ENCODE measurements around the gene TBPL2. TPM values are rescaled to one million over a fixed set of nuclear protein-coding genes. Genes with fewer than 3 reads are reported as not detected.
"Not testable (repeated sequence)": the region's sequence is repeated elsewhere in the genome, so short reads cannot be mapped to it uniquely, and the experiment has no call there.

Gene TBPL2
- polyA plus RNA-seq, 3 donors: 0.12 to 0.21 (median 0.14) TPM

DNA sequence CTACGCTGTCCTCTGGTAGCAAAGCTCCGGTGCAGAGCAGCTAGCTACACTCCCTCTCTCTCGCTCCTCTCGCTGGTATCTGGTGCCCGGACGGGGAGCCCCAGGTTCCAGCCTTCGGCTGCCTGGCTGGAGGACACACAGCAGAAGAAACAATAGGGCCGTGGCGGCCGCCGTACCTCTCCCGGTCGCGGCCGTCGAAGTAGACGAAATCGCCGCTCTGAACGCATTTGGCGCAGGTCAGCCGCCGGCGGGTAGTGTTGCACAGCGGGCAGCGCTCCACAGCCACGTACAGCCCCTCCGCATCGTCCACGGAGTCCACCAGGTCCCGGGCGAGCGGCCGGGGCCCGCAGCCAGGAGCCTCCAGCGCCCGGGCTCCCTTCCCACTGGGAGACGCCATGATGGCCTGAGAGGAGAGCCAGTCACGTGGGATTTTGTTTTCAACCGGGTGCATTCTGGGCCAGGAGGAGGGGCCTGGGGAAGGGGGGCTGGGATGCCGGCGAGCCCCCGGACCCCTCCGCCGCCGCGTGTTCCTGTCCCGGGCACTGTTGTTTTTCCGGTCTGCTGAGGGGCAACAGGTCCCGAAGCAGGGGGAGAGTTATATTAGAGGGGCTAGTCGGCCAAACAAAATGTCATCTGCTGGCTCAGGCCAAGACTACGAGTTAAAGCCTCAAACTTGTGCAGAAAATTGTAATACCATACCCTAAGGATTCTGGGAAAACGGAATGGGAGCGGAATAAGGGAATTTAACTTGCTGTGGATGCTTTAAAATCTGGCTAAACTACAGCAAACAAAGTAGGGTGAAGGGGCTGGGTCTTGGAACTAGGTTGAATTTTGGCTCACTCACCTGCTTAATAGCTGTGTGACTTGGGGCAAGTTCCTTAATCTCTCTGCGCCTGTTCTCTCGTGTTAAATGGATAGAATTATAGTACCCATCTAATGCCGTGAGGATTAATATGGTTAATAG is 28.7 kb downstream of the TBPL2 start, which contains the start of gene ATG14:
Gene ATG14, minus strand, starts transcription at position 405 of the 964 bp plus-strand sequence. Its CDS starts 8 bp downstream, at position 397.
- peak; percentile 71 to 83 (median 72) for DNase-seq (ENCODE audit: low read depth in 3 of 3, low spot score in 2 of 3)

DNA sequence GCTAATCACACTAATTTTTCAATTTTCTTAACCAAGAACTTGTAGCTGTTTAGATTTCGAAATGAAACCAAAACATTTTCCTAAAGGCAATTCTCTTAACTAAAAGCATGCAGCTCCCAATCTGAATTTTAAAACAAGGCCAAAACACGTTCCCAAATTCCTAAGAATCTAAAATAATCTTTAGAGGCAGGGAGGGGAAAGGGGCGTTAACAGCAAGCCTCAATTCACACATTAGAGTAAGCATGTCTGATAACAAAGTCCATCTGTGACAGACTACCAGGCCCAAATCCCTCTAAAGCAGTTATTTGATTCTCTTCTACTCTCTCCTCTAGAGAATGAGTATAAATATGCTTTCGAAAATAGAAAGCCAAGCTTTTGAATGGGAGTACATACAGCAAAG is 29.5 kb downstream of the TBPL2 start:
- no peak for DNase-seq (ENCODE audit: low read depth in 3 of 3, low spot score in 2 of 3)

DNA sequence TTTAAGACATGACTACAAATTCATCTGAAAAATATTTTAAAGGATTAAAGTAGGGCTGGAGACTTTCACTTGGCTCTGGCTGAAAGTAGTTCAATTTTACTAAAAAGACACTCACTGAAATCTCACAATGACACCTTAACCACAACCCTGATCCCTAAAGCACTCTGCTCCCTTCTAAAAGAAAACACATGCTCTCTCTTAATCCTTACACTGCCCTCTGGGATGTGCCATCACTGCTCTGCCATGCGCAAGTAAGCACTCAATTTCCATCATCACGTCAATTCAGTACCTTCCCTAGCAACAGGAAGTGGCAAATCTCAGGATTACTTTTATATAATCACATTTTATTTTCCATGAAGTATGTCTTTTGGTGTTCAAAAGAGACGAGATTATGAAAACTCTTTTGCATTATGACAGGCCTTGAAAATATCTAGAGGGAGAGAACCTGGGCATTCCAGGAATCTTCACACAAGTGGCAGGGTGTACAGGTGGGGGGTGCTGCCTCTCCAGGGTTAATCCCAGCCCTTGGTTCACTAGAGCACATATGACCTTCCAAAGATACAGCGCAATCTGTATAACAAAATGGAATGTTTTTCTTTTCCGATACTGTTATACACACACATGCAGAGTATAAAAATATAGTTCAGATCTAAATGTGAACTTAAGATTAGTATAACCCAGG is 36.1 kb downstream of the TBPL2 start:
- DNase-seq (ENCODE audit: low read depth in 3 of 3, low spot score in 2 of 3): no peak

DNA sequence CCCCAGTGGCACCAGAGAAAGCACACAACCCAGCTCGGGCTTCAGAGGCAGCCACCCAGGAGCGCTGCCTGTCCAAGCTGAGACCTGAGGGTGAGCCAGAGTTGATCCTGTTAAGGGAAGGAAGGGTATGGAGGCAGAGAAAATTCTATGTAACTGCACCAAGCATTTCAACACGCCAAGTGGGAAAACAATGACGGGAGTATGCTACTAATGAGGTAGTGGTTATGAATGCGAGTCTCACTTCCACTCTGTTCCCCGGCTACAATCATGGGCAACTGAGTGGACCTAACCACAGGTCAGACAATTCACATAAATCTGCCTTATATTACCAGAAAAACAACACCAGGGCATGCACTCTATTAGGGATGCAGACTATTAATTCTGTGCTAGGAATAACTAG is 38.7 kb downstream of the TBPL2 start:
- DNase-seq (ENCODE audit: low read depth in 3 of 3, low spot score in 2 of 3): no peak

DNA sequence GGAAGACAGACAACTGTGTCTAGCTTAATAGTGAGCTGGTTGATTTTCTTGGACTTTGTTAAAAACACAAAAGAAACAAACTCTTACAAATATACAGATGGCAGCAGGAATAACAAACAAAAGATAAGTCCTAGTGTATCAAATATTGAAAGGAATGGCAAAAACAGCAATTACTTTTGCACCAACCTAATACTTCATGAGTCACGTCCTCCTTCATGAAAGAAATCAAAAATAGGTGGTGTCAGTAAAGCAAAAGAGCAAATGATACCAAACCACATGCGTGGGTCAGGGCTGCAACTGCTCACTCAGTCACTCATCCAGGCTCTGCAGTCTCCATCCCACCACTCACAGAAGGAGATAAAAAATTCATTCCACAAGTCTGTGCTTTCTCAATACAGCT is 40.6 kb downstream of the TBPL2 start:
- DNase-seq (ENCODE audit: low read depth in 3 of 3, low spot score in 2 of 3): no peak

DNA sequence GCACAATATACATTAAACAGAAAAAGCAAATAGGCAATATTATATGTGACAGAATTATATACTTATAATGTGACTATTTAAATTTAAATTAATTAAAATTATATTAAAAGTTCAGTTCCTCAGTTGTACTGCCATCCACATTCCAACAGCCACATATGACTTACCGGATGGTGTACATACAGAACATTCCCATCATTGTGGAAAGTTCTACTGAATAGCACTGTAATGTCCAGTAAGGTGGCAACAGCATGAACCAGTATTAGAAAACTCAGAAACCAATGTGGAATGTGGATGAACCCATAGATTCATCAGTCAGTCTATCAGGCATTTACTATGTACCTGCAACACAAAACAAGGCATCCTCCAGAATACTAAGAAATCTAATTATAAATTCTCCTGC is 41.2 kb downstream of the TBPL2 start:
- DNase-seq (ENCODE audit: low read depth in 3 of 3, low spot score in 2 of 3): no peak

DNA sequence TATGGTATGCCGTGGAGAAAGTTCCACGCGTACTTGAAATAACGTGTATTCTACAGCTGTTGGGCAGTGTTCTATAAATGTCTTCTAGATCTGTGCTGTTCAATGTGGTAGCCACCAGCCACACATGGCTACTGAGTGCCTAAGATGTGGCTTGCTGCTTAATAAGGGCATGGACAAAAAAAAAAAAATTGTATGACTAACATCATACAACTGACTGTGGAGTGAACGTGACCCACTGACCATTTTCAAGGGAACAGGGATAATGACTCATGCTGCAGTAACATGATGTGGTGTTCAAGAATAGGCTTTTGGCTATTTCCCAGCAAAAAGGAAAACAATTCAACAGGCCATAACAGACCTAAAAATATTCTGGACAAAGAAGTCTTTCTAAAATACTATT is 41.7 kb downstream of the TBPL2 start:
- DNase-seq (ENCODE audit: low read depth in 3 of 3, low spot score in 2 of 3): no peak

DNA sequence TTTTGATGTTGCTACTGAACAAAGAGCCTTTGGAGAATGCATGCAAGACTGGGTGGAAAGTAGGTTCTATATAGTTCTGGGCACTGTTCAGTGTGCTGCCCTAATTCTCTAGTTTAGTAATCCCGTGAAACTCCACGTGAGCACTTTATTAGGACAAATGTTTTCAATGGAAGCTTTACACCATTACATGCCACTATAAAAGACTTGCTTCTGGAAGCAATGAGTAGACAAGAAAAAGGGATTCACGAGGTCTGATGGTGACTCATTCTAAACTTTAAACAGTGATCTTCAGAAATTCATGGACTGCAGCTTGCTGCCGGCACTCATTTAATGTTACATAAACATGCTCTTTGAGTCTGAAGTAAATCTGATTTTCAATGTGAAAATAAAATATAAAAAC is 51.1 kb downstream of the TBPL2 start:
- no peak for DNase-seq (ENCODE audit: low read depth in 3 of 3, low spot score in 2 of 3)

DNA sequence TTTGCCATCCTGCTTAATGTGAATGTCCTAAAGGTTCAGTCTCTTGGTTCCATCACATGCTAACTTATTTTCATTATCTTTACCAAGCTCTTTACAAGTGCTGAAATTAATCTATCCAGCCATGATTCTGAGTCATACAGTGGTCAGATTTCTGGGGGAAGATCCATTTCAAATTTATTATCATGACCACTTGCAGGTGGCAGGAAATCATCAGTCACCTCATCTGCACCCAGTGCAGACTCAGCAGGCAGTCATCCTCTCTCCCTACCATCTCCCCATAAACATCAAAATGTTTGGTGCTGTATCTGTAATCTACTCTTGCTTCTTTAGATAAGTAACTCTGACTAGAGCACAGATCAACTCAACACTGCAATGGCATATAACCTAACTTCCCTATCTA is 52.3 kb downstream of the TBPL2 start:
- DNase-seq (ENCODE audit: low read depth in 3 of 3, low spot score in 2 of 3): no peak

DNA sequence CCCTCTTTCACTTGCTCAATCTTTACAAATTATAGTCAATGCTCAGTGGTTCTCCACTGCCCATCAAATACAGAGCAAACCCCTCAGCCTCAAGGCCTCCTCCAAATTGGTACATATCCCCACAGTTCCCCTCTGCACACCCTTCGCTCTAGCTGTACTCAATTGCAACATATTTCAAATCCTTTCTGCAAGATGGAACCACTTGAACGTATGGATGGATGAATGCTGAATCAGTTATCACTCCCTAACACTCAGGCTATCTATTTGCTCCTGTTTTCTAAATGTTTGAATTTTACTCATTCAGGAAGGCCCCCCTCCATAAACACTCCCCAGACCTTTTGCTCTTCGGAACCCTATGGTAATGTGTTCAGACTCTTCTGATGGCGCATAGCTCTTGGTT is 53.3 kb downstream of the TBPL2 start:
- no peak for DNase-seq (ENCODE audit: low read depth in 3 of 3, low spot score in 2 of 3)

DNA sequence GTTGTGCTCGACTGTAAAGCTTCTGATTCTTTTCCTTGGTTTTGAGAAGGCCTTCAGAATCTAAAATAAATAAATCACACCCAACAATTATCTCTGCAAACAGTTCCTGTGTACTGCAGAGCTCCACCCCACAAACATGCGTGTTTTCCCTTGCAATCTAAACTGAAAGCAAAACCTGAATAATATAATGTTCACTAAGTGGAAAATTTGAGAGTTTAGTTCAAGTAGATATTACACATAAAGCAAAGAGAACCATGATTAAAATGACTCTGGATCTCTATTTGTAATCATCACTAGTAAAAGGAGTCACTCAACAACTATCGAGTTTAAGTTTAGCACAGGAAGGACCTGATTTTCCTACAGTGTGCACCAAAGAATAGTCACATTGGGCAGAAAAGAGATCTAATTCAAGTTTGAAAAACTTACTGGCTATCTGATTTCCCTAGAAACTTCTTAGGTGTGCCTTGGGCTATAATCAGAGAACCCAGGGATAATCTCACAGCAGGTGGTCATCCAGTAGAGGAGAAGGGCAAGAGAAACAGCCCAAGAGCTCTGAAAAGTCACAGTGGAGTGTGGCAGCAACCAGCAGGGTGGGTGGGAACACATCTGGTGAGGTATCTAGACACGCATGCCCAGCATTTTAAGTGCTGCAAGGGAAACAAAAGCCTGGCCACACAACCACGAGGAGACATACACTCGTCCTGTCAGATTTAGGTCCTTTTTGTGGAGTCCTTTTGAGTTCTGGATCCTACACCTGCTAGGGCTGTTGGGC is 54.2 kb downstream of the TBPL2 start:
- DNase-seq (ENCODE audit: low read depth in 3 of 3, low spot score in 2 of 3): no peak

DNA sequence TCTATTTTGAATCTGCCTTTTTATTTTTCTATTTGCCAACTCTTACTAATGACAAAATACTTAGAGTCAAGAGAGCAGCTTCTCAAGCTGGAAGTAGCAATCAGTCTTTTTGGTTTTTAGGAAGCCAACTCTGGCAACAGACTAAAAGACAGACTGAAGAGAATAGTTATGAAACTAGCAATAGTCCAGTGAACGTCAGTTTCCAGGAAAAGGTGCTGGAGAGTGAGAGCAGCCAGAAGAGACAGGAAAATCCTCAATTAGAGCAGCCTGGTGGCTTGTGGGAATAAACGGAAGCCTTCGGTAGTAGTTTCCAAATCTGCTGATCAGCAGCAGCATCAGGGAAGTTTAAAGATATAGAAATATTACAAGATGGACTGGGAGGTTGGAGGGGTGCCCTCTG is 55.9 kb downstream of the TBPL2 start:
- DNase-seq (ENCODE audit: low read depth in 3 of 3, low spot score in 2 of 3): no peak

DNA sequence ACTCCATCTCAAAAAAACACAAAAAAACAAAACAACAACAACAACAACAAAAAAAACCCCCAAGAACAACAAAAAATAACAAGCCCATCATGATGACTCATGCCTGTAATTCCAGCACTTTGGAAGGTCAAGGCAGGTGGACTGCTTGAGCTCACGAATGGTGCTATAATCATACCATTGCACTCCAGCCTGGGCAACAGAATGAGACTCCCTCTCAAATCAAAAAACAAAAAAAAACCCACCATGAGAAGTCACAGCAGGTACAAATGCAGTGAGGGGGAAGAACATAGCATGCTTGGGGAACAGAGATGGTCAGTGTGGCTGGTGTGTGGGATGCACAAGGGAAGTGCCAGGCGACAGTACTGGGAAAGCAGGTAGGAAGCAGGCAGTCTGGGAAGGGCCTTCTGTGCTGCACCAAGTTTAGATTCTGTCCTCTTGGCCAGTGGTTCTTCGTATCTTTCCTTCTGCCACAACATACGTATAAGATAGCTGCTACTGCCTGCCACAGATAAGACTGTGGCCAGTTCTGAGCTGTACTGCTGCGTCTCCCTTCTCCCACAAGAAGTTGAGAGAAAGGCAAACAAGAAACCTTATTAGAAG is 56.8 kb downstream of the TBPL2 start:
- DNase-seq (ENCODE audit: low read depth in 3 of 3, low spot score in 2 of 3): no peak

DNA sequence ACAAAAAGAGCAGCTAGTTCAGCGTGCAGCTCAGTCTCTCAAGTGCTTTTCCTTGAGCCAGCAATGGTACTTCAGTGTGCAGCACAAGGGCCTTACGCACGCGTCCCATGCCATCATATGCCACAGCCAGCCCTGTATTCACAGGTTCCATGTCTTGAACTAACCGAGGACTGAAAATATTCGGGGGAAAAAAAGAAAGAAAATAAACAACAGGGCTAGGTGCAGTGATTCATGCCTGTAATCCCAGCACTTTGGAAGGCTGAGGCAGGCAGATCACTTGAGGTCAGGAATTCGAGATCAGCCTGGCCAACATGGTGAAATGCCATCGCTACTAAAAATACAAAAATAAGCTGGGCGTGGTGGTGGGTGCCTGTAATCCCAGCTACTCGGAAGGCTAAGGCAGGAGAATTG is 57.4 kb downstream of the TBPL2 start:
- DNase-seq (ENCODE audit: low read depth in 3 of 3, low spot score in 2 of 3): not testable (repeated sequence)

DNA sequence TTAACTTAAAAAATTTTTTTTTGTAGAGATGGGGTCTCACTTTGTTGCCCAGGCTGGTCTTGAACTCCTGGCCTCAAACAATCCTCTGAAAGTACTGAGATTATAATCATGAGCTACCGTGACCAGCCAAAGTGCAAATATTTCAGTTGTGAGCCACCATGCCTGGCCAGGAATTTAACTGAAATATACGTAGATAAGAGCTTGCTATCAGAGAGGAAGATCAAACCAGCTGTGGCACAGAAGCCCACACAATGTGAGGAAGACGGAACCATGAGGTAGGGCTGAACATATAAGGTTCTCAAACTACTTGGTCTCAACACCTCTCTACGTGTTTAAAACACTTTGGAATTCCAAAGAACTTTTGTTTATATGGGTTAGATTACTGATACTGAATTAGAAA is 57.9 kb downstream of the TBPL2 start:
- no peak for DNase-seq (ENCODE audit: low read depth in 3 of 3, low spot score in 2 of 3)

DNA sequence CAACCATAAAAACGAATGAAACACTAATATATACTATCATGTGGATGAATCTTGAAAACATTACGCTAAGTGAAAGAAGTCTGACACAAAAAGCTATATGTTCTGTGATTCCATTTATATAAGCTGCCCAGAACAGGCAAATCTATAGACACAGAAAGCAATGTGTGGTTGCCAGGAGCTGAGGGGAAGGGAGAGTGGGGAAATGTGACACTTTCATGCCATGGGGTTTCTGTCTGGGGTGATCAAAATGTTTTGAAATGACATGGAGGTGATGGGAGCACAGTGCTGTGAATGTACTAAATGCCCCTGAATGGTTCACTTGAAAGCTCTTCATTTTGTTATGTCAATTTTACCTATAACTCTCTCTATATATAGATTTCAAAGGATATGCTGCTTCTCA is 58.9 kb downstream of the TBPL2 start:
- DNase-seq (ENCODE audit: low read depth in 3 of 3, low spot score in 2 of 3): no peak

DNA sequence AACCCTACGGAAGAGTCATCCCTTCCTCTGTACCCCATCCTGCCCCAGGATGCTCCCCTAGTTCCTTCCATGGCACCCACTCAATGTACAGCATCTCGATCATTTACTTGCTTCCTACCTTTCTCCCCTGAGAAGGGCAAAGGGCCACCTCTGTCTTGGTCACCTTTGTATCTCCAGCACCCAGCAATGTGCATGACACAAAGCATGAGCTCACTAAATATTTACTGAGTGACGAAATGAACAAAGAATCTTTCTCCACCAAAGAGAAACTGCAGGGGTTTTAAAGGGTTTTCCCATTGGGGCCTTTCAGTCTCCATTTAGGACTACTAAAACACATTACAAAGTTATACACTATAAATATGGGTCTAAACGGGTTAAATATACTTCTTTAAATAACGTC is 59.4 kb downstream of the TBPL2 start:
- no peak for DNase-seq (ENCODE audit: low read depth in 3 of 3, low spot score in 2 of 3)

DNA sequence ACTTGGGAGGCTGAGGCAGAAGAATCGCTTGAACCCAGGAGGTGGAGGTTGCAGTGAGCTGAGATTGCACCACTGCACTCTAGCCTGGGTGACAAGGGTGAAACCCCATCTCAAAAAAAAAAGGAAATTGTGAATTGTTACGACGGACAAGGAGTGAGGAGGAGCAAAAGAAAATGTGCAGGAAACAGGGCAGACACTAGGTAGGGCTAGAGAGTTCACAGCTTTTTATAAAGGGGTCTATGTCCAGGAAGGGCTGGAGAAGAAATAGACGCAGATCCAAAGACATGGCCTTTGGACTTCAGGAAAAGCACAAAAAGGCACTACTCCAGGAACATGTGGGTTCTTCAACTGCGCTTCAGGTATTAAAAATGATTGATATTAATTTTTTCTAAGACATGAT is 63.2 kb downstream of the TBPL2 start:
- no peak for DNase-seq (ENCODE audit: low read depth in 3 of 3, low spot score in 2 of 3)

DNA sequence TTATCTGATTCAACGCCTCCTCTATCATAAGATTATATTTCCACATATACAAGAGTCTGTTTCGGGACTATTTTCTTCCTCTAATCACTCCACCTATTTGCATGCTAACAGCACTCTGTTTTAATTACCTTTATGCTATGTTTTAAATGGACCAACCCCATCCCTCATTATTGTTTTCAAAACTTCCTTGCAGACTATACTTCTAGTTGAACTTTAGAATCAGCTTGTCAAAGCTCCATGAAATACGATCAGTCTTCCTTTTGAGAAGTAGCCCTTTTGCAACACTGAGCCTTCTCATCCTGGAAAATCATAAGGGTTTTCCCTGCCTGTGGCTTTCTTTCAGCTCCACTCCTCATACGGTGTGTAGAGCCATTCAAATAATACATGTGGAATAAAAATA is 65.6 kb downstream of the TBPL2 start:
- DNase-seq (ENCODE audit: low read depth in 3 of 3, low spot score in 2 of 3): no peak

DNA sequence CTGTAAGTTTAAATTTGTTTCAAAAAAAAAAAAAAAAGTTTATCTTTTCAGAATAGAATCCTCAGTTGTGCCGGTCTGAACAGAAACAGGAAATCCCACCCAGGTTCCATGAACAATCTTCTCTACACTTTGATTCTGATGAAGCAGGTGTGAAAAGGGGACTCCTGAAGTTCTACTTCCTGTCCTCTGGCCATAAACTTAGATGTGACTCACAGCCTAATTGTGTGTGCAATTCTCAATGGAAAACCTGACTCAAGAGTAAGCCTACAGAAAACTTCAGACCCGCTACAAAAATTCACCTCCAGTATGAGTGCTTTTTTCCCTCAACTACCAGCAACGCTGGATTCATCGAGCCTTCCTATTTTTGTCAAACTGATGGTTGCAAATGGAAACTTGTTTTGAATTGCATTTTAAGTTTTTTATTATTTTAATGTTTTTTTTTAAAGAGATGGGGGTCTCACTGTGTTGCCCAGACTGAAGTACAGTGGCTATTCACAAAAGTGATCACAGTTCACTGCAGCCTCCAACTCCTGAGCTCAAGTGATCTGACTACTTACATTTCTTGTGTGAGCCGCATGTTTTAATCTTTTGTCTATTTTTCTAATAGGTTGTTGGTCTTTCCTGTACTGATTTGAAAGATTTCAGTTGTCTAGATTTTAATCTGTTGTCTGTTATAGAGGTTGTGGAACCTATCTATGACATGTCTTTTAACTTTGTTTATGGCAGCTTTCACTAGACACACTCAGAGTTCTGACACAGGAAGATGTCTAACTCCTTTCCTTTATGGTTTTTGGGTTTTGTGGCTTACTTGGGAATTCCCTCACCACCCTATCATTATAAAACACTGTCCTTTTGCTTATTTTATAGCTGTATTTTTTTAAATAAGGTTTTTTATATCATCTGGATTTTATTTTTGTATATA is 66.4 kb downstream of the TBPL2 start:
- DNase-seq (ENCODE audit: low read depth in 3 of 3, low spot score in 2 of 3): no peak

Data from right renal cortex interstitium (tissue), 3 donors.